NCI-H2196 (cell line): ENCODE data around the gene BMP8B.
"Not testable (repeated sequence)": the region's sequence is repeated elsewhere in the genome, so short reads cannot be mapped to it uniquely, and the experiment has no call there.

Source experiments
- DNase-seq: peaks from one replicate; lab custom pipeline; 2025; ENCODE audit not compliant: unreplicated experiment; lab: John Stamatoyannopoulos, UW

BMP8B gene

DNA sequence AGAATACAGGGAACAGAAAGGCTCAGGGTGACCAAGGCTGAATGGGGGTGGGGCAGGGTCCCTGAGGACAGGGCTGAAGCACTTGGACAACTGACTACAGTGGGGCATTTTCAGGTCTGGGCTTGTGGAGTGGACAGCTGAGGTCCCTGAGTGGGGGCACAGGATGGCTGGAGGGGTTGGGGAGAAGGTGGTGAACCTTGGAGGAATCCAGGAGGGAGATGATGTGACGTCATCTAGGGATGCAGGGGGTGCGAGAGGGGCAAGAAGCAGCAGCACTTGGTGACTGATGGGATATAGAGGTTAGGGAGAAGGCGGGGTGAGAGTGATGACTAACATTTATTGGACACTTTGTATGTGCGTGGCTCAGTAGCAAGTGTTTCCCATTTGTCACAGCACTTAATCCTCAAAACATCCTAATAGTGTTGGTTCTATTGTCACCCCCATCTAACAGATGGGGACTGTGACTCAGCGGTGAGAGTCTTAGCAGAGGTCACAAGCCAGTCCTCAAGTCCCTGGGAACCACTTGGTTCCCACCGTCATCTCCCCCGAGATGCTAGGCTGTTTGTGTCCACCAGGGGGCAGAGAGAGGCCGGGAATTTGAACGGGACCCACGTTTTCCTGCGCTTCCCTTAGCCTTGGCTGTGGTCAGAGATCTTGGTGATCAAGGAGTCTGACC lies 27.9 kb upstream of the BMP8B start:
- DNase-seq: peak; percentile 88

GRCh38 chr1:39812913-39813312 lies 24.2 kb upstream of the BMP8B start:
- DNase-seq: no peak

DNA sequence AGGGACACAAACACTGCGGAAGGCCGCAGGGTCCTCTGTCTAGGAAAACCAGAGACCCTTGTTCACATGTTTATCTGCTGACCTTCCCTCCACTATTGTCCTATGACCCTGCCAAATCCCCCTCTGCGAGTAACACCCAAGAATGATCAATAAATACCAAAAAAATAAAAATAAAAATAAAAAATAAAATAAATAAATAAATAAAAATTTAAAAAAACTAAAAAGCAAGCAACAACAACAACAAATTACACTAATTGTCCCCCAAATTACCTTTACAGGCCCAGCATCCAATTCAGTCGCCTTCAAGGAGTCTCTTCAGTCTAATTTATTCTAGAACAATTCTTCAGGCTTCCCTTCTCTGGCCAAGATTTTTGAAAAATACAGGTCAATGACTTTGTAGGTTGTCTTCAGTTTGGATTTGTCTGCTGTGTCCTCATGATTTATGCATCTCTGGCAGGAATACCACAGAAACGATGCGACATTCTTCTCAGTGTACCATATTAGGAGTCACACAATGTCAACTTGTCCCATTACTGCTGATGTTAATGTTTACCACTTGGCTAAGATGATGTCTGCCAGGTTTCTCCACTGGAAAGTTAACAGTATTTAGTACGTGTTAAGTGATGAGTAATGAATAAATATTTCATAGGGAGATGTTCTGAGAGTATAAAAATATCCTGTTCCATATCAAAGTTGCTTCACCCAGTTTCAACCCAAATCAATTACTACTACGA lies 20.3 kb upstream of the BMP8B start:
- DNase-seq: no peak

DNA sequence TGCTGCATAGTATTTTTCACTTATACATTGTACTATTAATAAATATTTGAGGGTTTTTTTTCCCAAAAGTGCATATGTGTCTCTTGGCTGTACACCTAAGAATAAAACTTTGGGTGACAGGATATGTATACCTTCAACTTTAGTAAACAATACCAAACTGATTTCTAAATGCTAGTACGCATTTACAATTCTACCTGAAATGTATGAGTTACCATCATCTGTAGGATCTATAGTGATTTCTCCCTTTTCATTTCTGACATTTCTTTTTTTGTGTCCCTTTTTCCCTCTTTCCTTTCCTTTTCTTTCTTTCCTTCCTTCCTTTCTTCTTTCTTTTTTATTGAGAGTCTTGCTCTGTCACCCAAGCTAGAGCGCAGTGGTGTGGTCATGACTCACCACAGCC lies 16.7 kb upstream of the BMP8B start:
- no peak for DNase-seq

GRCh38 chr1:39802496-39803260 lies 14.0 kb upstream of the BMP8B start:
- DNase-seq: no peak

DNA sequence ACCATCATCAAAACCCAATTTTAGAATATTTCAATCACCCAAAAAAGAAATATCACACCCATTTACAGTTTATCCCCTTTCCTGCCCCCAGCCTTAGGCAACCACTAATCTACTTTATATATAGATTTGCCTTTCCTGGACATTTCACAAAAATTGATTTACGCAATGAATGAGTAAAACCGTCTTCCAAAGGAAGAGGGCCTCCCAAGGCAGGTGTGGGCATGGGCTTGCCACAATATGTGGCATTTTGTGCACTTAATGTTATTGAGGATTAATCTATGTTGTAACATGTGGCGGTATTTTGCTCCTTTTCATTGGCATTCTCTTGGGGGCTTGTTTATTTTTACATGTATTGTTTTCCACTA lies 11.8 kb upstream of the BMP8B start:
- no peak for DNase-seq

DNA sequence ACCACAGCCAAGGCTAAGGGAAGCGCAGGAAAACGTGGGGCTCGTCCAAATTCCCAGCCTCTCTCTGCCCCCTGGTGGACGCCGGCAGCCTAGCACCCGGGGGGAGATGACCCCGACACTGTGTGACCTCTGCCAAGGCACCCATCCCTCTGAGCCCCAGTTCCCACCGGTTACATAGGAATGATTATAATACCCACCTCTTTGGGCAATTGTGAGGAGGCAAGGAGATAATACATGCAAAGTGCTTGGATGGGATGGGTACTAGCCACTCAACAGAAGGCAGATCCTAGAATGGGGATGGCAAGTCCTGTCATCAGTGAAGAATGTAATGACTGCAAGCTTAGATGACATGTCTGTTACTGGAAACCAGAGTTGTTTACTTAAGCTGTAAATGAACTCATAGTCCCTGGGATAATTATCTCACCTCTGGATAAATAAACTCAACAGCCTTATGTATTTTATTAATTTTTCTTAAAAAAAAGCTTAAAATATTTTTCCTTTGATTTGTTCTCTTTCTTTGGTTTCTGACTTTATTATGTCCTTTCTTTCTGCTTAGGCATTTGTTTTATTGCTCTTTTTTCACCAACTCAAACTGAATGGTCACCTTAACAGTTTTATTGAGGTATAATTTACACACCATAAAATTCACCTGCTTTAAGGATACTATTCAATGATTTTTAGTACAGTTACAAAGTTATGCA lies 11.3 kb upstream of the BMP8B start:
- DNase-seq: peak; percentile 72

DNA sequence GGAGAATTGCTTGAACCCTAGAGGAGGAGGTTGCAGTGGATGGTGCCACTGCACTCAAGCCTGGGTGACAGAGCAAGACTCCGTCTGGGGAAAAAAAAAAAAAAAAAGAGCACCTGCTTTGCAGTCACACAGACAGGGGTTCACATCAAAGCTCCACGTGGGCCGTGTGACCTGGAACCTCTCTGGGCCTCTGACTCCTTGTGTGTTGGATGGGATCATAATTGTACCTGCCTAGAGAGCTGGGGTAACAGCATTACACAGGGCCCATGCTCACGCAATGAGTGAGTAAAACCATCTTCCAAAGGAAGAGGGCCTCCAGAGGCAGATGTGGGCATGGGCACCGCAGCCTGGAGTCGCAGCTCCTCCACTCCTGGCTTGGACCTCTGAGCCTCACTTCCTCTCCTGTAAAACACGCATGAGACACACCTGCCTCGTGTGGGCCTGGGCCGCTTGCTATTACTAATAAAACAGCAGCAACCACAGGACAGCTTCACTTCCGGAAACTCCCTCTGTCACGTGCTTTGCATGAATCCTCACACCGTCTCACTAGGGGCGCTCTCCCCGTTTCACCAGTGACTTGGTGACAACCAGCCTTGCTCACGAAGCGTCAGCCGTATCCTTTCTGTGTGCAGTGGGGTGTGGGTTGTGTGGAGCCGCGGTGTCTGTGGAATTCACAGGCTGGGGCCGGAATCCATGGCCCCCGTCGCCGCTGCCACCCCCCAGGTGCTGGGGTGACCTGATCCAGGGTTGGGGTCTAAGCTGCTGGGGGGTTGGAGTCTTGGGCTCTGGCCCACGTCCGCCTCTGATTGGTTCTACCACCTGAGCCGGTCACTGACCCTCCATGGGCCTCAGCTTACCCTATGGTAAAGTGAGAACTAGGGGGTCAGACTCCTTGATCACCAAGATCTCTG lies 10.4 kb upstream of the BMP8B start:
- peak; percentile 91 for DNase-seq

GRCh38 chr1:39795651-39796050 lies 7.0 kb upstream of the BMP8B start:
- DNase-seq: no peak

GRCh38 chr1:39791838-39792237 lies 3.2 kb upstream of the BMP8B start:
- DNase-seq: no peak

GRCh38 chr1:39789571-39790110 lies 976 bp upstream of the BMP8B start:
- no peak for DNase-seq

DNA sequence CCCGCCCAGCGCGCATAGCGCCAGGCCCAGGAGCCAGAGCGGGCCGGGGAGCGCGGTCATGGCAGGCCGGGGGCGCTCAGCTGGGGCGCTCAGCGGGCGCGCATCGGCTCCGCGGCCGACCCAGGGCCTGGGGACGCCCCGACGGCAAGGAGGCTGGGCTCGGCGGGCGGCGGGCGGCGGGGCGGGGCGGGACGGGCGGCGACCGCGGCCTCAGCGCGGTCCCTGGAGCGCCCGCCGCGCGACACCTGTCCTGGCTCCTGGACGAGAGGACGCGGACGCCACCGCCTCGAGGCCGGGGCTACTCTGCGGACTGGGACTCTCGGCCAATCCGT lies 273 bp downstream of the BMP8B start:
- no peak for DNase-seq

DNA sequence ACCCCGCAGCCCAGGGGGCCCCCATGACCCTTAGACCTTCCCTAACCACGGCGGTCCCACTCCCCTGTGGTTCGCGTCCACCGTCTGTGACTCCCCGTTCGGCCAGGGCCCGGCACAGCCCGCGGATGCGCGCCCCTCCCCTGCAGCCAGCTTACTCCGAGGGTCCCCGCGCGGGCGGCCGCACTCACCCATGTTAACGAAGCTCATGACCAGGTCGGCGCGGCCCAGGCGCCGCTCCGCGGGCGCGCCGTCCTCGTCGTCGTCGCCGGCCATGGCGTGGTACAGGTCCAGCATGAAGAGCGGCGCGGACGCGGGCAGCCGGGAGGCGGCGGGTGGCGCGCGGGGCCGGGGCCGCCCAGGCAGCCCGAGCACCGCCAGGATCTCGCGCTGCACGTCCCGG lies 701 bp downstream of the BMP8B start:
- DNase-seq: not testable (repeated sequence)

DNA sequence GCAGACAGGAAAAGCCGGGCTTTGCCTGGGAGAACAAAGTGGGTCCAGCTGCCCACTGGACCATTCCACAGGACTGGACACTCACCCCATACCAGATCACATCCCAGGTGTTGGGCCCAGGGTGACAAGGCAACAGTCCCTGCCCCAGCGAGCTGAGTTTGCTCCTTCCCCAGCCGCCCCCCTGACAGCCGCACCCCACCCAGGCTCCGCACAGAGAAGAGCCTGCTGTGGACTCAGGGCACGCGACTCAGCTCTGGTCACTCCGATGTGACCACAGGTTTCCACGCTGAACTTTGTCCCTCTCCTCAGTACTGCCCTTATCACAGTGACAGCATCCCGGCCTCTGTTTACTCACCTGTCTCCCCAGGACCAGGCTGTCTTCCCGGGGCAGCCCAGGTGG lies 1.2 kb downstream of the BMP8B start:
- no peak for DNase-seq

DNA sequence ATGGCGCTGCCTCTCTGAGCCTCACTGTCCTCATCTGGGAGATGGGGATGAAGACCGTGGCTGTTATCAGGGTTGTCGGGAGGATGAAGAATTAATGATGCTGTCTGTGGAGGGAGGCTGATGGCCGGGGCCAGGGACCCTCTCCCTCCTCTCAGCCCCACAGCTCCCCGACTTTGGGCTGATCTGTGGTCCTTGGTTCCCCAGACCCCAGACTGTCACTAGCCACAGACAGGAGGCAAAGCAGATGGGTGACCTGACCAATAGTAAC lies 1.6 kb downstream of the BMP8B start:
- DNase-seq: not testable (repeated sequence)

GRCh38 chr1:39786303-39787107 lies 2.2 kb downstream of the BMP8B start:
- not testable (repeated sequence) for DNase-seq

DNA sequence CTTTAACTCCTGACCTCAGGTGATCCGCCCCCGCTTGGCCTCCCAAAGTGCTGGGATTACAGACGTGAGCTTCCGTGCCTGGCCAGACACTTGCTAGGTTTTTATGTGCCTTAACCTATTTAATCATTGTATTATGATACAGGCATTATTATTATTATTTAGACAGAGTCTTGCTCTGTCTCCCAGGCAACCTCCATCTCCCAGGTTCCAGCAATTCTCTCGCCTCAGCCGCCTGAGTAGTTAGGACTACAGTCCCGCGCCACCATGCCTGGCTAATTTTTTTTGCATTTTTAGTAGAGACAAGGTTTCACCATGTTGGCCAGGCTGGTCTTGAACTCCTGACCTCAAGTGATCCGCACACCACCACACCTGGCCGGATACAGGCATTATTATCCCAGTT lies 6.0 kb downstream of the BMP8B start:
- DNase-seq: not testable (repeated sequence)

GRCh38 chr1:39782103-39782502 lies 6.6 kb downstream of the BMP8B start:
- DNase-seq: no peak

- DNase-seq: no peak
Measured at GRCh38 chr1:39781349-39781715, 7.3 kb downstream of the BMP8B start.

- DNase-seq: no peak
Measured at GRCh38 chr1:39779821-39780220, 8.8 kb downstream of the BMP8B start.
